ENCODE data around the gene DUOXA2. TPM values are rescaled to one million over a fixed set of nuclear protein-coding genes. Genes with fewer than 3 reads are reported as not detected.

Gene DUOXA2
- not detected in 2 replicates for total RNA-seq

DNA sequence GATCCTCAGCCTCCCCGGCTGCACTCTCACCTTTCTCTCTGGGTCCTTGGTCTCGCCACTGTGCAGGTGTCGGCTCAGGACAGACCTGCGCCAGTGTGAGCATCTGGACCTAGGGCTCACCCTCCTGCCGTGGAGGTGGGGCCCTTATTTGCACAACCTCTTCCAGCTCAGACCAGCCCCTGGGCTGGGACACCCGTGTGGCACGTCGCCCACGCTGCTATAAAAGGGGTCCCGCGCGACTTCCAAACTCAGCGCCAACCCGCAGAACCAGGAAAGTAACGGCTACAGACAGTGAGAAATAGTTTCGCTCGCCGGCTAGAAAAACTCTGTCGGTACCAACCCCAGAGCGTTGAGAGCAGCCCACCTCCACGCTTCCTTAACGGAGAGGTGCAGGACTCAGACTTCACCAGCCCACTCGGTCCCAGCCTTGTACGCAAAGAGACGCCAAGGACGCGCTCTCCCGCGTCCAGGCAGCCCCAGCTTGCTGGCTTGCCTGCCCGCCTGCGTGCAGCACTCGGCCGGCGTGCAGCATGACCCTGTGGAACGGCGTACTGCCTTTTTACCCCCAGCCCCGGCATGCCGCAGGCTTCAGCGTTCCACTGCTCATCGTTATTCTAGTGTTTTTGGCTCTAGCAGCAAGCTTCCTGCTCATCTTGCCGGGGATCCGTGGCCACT lies at the start of gene DUOXA2, which contains the start of gene DUOX2:
DUOXA2 (plus strand) TSS at position 251 of the 675 bp plus-strand sequence; CDS start at position 531, 280 bp downstream.
DUOX2 (minus strand) TSS at position 97 of the 675 bp plus-strand sequence. CDS start 761 bp downstream, outside the sequence.

DNA sequence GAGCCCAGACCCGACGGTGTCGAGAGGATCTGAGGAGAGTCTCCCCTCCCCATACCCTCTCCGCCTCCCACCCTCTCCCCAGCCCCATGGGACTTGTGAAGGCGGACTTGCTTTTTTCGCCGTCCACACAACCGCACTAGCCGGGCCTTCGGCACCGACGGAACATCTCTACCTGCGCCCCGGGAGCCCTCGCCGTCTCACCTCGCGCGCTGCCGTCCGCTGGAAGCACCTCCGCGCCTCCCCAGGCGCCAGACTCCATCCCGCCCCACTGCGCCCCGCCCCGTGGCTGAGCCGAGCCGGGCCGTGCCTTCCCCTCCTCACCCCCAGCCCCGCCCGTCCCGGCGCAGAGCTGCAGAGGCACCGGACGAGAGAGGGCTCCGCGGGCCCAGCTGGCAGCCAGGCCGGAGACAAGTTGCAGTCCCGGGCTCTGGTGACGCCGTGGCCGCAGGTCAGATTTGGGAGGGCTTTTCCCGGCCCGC lies 15.6 kb downstream of the DUOXA2 start, which contains the start of the genes DUOX1 and DUOXA1:
DUOX1 (plus strand) TSS at position 344 of the 479 bp plus-strand sequence. CDS start 1,973 bp downstream, outside the sequence.
DUOXA1 (minus strand) TSS at position 229 of the 479 bp plus-strand sequence. CDS start 6,865 bp downstream, outside the sequence.

Other genes starting within 250 kb of the DUOXA2 start
- gene TERB2, start 157.6 kb upstream of the DUOXA2 start, total RNA-seq = not detected in 2 replicates
- 13.0 and 15.5 TPM in 2 replicates for gene SORD, start 91.1 kb upstream of the DUOXA2 start, total RNA-seq
- gene DUOX2, start 154 bp upstream of the DUOXA2 start, total RNA-seq = not detected in 2 replicates
- gene DUOXA1, start 15.6 kb downstream of the DUOXA2 start, total RNA-seq = not detected in 2 replicates
- gene DUOX1, start 15.7 kb downstream of the DUOXA2 start, total RNA-seq = not detected in 2 replicates
- gene SHF, start 73.6 kb downstream of the DUOXA2 start, total RNA-seq = 0.61 and 2.6 TPM in 2 replicates
- not detected in 2 replicates for gene SLC28A2, start 137.9 kb downstream of the DUOXA2 start, total RNA-seq